ENCODE results near the gene MAPKAP1.

- no peak for TF ChIP-seq CTCF (conservative IDR thresholded peaks at IDR 0.05)
- no peak for TF ChIP-seq ZFX (IDR thresholded peaks at IDR 0.05)
Observed at GRCh38 chr9:125405938-125406809, 300.8 kb downstream of the MAPKAP1 start.

Data from C4-2B (cell line).